ENCODE measurements around the gene PAQR4.
A peak's percentile ranks its signal among the peaks of the same experiment; 100 is the strongest.

The PAQR4 gene

DNA sequence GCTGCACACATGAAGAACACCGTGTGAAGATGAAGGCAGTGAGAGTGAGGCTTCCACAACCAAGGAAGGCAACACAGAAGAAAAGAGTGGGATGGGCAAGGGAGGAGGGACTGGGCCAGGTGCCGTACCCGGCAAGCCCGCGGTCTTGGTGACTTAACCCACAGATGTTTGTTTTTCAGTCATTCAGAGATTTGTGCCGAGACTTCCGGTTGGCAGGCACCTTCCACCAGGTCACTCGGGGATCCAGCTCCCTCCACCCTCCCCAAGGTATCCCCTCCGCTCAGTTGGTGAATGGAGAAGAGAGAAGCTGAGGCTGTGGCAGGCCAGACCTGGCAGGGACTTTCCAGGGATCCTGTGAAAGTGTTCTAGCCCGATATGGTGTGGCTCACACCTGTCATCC is 9.9 kb upstream of the PAQR4 start:
- Histone ChIP-seq H3K27me3 (ENCODE audit: control insufficient read depth, insufficient read depth, low read length) (peaks cover 14% of the 10 kb centered on the region), H3K4me1 (ENCODE audit: control insufficient read depth, low read depth, low read length) (peaks cover 19% of the 10 kb centered on the region), H3K9me3 (ENCODE audit: control insufficient read depth, low read depth, low read length) (no peaks in the 10 kb centered on the region), H3K4me3 (ENCODE audit: low read length) (no peak overlapping the region), H3K9ac (ENCODE audit: low read length) (no peak overlapping the region), H3K36me3 (ENCODE audit: control insufficient read depth, low read depth, low read length) (no peaks in the 10 kb centered on the region), H3K27ac (ENCODE audit: low read length) (no peak overlapping the region)

DNA sequence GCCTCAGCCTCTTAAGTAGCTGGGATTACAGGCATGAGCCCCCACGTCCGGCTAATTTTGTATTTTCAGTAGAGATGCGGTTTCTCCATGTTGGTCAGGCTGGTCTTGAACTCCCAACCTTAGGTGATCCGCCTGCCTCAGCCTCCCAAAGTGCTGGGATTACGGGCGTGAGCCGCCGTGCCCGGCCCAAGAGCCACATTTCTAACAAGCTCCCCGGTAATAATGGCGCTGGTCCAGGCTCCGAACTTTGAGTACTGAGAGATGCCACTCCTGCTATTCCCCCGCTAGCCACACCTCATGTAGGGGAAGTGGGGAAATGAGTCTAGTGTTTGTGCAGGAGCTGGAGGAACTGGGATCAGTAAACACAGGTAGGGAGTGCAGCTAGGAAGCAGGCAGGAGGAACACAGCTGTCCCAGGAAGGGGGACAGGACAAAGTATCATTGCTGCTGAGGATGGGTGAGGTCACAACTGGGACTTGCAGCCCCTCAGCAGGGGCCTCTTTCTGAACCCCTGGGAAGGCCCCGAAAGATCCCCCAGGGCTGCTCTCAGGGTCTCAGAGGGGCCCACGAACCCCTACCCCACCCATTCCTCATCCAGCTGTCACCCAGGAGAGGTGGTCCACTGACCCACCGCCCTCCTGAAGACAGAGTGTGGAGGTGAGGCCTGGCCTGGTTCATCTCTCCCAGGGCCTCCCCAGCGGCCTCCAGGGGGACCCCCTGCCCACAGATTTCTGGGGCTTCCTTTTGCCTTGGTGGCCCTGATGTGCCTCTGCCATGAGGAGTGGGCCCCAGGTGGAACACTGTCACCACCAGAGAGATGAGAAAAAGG is 8.8 kb upstream of the PAQR4 start:
- Histone ChIP-seq H3K4me1 (ENCODE audit: control insufficient read depth, low read depth, low read length) (peaks cover 19% of the 10 kb centered on the region), H3K36me3 (ENCODE audit: control insufficient read depth, low read depth, low read length) (no peaks in the 10 kb centered on the region), H3K27me3 (ENCODE audit: control insufficient read depth, insufficient read depth, low read length) (peaks cover 20% of the 10 kb centered on the region), H3K4me3 (ENCODE audit: low read length) (no peak overlapping the region), H3K9me3 (ENCODE audit: control insufficient read depth, low read depth, low read length) (no peaks in the 10 kb centered on the region), H3K9ac (ENCODE audit: low read length) (no peak overlapping the region), H3K27ac (ENCODE audit: low read length) (no peak overlapping the region)

DNA sequence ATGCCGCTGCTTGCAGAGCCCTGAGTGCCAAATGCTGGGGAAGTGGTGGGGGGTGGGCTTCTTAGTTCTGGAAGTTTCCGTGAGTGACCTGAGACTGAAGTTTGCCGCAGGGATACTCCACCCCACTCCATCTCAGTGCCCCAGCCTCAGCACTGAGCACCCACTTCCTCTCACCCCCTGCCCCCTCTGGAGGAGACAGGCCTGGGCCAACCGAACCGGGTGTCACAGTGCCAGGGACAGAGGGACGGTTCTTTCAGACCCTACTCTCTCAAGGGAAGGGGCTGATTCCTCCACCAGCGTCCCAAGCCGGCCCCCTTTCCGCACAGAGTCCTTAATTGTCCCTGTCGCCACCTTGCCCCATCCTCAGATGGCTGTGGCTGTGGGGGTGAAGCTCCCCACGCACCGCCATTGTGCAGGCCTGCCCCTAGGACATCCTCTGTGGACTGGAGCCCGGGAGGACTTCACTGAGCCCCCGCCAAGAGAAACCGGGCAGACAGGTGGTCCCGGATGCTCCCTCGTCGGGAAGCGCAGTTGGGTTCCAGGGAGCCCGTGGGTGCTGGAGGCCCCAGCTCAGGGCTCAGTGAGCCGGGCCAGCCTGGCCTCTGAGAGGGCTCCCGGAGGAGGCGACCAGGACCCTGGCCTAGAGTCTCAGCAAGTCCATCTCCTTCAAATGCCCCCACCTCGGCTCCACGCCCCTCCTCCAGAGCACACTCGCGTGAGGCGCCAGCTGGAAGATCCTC is 6.6 kb upstream of the PAQR4 start:
- Histone ChIP-seq H3K4me3 (ENCODE audit: low read length) (peak overlapping the region; percentile 75), H3K9me3 (ENCODE audit: control insufficient read depth, low read depth, low read length) (no peaks in the 10 kb centered on the region), H3K27ac (ENCODE audit: low read length) (no peak overlapping the region), H3K4me1 (ENCODE audit: control insufficient read depth, low read depth, low read length) (peaks cover 10% of the 10 kb centered on the region), H3K36me3 (ENCODE audit: control insufficient read depth, low read depth, low read length) (no peaks in the 10 kb centered on the region), H3K9ac (ENCODE audit: low read length) (no peak overlapping the region), H3K27me3 (ENCODE audit: control insufficient read depth, insufficient read depth, low read length) (peaks cover 40% of the 10 kb centered on the region)

DNA sequence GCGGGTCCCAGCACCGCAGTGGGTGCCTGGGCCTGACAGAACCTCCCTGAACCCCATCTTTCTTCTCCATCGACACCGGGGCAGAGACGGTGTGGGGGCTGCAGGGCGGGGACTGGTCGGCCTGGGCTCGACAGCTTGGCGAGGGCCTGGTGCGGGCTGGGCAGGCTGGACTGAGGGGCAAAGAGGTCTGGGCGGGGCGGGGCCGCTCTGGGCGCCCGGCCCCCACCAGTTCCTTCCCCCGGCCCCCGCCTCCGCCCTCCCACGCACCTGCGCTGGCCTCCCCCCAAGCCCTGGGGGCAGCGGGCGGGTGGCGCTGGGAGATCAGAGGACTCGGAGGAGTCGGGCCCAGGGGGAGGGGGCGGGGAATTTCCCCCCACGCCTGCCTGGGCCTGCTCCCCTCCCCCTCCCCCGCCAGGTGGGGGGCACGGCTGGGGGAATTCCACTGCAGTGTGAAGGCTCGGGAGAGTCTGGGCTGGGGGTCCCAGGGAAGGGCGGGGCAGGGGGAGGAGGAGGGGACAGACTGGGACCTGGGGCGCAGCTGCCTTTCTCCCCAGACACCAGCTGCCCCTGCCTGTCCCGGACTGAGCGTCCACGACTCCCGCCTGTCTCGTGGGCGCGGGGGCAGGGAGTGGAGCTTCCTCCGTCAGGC is 6.0 kb upstream of the PAQR4 start:
- H3K36me3 ChIP-seq (ENCODE audit: control insufficient read depth, low read depth, low read length): no peaks in the 10 kb centered on the region
- H3K9me3 ChIP-seq (ENCODE audit: control insufficient read depth, low read depth, low read length): no peaks in the 10 kb centered on the region
- H3K27me3 ChIP-seq (ENCODE audit: control insufficient read depth, insufficient read depth, low read length): peaks cover 47% of the 10 kb centered on the region
- H3K27ac ChIP-seq (ENCODE audit: low read length): peak overlapping the region; percentile 24
- H3K4me3 ChIP-seq (ENCODE audit: low read length): peak overlapping the region; percentile 75
- peak overlapping the region; percentile 54 for H3K9ac ChIP-seq (ENCODE audit: low read length)
- peaks cover 11% of the 10 kb centered on the region for H3K4me1 ChIP-seq (ENCODE audit: control insufficient read depth, low read depth, low read length)

DNA sequence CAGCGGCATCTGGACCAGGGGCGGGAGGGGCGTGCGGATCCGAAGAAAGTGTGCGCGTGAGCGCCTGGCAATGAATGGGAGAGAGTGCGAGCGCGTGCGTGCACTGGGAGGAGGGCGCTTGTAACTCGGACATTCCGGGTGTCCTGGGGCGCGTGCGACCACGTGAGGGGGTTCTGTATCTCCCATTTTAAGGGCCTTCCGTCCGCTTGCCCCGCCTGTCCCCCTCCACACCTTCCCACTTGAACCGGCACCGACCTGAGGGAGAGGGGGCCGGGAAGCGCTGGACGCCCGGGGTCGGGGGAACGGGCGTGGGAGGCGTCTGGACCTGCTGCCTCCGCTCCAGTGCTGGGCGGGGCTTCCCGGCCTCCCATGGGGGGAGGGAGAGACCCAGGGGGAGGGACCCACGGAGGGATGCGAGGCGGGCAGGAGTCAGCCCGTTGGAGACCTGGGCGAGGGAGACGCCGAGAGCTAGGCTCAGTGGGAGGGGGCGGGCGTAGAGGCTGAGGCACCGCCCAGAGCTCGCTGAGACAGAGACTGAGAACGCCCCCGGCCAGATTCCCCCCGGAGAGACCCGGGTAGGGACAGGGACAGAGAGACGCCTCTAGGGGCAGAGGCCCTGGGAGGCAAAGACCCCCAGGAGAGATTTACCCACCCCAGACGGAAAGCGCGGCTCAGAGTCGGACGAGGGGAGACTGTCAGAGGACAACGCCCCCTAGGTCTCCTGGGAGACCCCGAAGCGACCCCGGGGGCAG is 5.2 kb upstream of the PAQR4 start, which contains the start of gene KREMEN2:
Gene KREMEN2 (plus strand): TSS at position 553 of the 752 bp plus-strand sequence. CDS start 246 bp downstream, outside the sequence.
- no peaks in the 10 kb centered on the region for H3K36me3 ChIP-seq (ENCODE audit: control insufficient read depth, low read depth, low read length)
- H3K9me3 ChIP-seq (ENCODE audit: control insufficient read depth, low read depth, low read length): no peaks in the 10 kb centered on the region
- peaks cover 17% of the 10 kb centered on the region for H3K4me1 ChIP-seq (ENCODE audit: control insufficient read depth, low read depth, low read length)
- peak within 1 kb of the TSS; percentile 54 for H3K9ac ChIP-seq (ENCODE audit: low read length)
- H3K4me3 ChIP-seq (ENCODE audit: low read length): peak within 1 kb of the TSS; percentile 75
- H3K27me3 ChIP-seq (ENCODE audit: control insufficient read depth, insufficient read depth, low read length): peaks cover 52% of the 10 kb centered on the region
- peak within 1 kb of the TSS; percentile 24 for H3K27ac ChIP-seq (ENCODE audit: low read length)

DNA sequence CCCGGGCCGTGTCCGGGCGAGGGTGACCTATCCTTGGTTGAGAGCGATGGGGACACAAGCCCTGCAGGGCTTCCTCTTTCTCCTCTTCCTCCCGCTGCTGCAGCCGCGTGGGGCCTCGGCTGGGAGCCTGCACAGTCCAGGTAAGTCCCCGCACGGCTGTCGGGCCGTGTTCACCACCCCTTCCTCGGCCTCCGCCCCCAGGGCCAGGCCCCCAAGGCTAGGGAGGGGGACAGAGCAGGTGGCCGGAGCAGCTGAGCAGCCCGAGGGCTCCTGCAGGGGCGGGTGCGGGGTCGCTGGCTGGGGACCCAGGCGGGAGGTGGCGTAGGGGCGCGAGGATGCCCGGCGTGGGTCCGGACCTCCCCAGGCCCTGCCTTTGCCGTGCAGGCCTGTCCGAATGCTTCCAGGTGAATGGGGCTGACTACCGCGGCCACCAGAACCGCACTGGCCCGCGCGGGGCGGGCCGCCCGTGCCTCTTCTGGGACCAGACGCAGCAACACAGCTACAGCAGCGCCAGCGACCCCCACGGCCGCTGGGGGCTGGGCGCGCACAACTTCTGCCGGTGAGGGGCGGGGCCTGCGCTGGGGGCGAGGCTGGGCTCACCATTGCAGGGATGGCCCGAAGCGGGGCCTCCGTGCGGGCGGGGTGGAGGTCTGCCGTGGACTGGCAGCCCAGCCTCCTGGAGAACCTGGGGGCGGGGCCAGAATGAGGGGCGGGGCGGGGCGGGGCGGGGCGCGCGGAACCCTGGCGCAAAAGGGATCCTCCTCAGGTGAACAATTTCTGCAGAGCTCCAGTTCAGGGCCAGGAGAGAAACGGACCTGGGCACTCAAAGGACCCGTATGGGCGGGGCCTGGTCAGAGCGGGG is 4.4 kb upstream of the PAQR4 start:
- peaks cover 52% of the 10 kb centered on the region for H3K27me3 ChIP-seq (ENCODE audit: control insufficient read depth, insufficient read depth, low read length)
- H3K36me3 ChIP-seq (ENCODE audit: control insufficient read depth, low read depth, low read length): no peaks in the 10 kb centered on the region
- H3K4me3 ChIP-seq (ENCODE audit: low read length): peak overlapping the region; percentile 75
- H3K9ac ChIP-seq (ENCODE audit: low read length): peak overlapping the region; percentile 54
- peaks cover 17% of the 10 kb centered on the region for H3K4me1 ChIP-seq (ENCODE audit: control insufficient read depth, low read depth, low read length)
- no peaks in the 10 kb centered on the region for H3K9me3 ChIP-seq (ENCODE audit: control insufficient read depth, low read depth, low read length)
- no peak overlapping the region for H3K27ac ChIP-seq (ENCODE audit: low read length)

DNA sequence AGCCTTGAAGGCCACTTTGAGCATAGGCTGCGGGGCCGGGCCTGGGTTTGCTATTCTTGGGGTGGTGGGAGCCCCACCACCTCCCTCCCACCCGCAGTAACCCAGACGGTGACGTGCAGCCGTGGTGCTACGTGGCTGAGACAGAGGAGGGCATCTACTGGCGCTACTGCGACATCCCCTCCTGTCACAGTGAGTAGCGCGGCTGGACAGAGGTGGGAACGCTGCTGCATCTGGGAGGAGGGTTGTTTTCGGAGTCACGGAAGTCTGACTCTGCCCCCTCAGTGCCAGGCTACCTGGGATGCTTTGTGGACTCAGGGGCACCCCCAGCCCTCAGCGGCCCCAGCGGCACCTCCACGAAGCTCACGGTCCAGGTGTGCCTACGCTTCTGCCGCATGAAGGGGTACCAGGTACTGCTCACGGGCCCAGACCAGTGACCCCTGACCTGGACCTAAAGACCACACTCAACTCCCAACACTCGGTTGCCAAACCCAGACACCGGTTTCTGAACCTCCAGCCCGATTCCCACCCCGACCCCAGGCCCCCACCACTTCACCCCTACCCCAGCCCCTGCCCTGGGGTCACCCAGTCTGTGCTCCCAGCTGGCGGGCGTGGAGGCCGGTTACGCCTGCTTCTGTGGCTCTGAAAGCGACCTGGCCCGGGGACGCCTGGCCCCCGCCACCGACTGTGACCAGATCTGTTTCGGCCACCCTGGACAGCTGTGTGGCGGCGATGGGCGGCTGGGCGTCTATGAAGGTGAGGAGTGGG is 2.9 kb upstream of the PAQR4 start:
- H3K27ac ChIP-seq (ENCODE audit: low read length): no peak overlapping the region
- H3K27me3 ChIP-seq (ENCODE audit: control insufficient read depth, insufficient read depth, low read length): peaks cover 52% of the 10 kb centered on the region
- H3K9ac ChIP-seq (ENCODE audit: low read length): no peak overlapping the region
- H3K4me1 ChIP-seq (ENCODE audit: control insufficient read depth, low read depth, low read length): peaks cover 17% of the 10 kb centered on the region
- H3K9me3 ChIP-seq (ENCODE audit: control insufficient read depth, low read depth, low read length): no peaks in the 10 kb centered on the region
- H3K4me3 ChIP-seq (ENCODE audit: low read length): no peak overlapping the region
- H3K36me3 ChIP-seq (ENCODE audit: control insufficient read depth, low read depth, low read length): no peaks in the 10 kb centered on the region

DNA sequence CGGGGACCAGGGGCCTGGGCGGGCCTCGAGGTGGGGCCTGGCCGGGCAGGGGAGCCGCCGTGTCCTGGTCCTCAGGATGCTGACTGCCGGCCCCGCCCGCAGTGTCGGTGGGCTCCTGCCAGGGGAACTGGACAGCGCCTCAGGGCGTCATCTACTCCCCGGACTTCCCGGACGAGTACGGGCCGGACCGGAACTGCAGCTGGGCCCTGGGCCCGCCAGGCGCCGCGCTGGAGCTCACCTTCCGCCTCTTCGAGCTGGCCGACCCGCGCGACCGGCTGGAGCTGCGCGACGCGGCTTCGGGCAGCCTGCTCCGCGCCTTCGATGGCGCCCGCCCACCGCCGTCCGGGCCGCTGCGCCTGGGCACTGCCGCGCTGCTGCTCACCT is 2.3 kb upstream of the PAQR4 start:
- Histone ChIP-seq H3K4me1 (ENCODE audit: control insufficient read depth, low read depth, low read length) (peaks cover 17% of the 10 kb centered on the region), H3K27me3 (ENCODE audit: control insufficient read depth, insufficient read depth, low read length) (peaks cover 52% of the 10 kb centered on the region)

DNA sequence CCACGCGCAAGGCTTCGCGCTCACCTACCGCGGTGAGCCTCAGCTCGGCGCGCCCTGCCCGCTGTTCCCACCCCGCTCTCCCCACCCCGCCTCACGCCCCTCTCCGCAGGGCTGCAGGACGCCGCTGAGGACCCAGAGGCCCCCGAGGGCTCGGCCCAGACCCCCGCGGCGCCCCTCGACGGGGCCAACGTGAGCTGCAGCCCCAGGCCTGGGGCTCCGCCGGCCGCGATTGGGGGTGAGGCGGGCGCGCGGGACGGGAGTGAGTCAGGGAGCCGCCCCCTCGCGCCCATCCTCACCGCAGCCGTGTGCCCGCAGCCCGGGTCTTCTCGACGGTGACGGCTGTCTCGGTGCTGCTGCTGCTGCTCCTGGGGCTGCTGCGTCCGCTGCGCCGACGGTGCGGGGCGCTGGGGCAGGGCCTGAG is 1.9 kb upstream of the PAQR4 start:
- Histone ChIP-seq H3K4me1 (ENCODE audit: control insufficient read depth, low read depth, low read length) (peaks cover 14% of the 10 kb centered on the region), H3K4me3 (ENCODE audit: low read length) (no peak overlapping the region), H3K9ac (ENCODE audit: low read length) (no peak overlapping the region)

More for the DNA sequence above, 2.3 kb upstream of the PAQR4 start:
- H3K36me3 ChIP-seq (ENCODE audit: control insufficient read depth, low read depth, low read length): peaks cover under 1% of the 10 kb centered on the region
- no peak overlapping the region for H3K9ac ChIP-seq (ENCODE audit: low read length)
- H3K27ac ChIP-seq (ENCODE audit: low read length): no peak overlapping the region
- no peaks in the 10 kb centered on the region for H3K9me3 ChIP-seq (ENCODE audit: control insufficient read depth, low read depth, low read length)
- no peak overlapping the region for H3K4me3 ChIP-seq (ENCODE audit: low read length)

DNA sequence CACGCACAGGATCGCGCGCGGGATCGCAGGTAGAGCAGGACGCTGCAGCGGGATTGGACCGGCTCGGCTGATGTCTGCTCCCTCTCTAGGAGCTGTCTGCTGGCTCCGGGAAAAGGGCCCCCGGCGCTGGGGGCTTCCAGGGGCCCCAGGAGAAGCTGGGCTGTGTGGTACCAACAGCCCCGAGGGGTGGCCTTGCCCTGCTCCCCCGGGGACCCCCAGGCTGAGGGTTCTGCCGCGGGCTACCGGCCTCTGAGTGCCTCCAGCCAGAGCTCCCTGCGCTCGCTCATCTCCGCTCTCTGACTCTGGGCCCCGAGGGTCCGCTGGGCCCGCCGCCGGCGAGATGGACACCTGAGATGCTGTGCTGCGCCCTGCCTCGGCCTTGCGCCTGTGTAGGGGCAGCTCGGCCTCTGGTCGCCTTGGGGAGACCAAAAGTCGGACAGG is 1.4 kb upstream of the PAQR4 start:
- Histone ChIP-seq H3K4me1 (ENCODE audit: control insufficient read depth, low read depth, low read length) (peaks cover 9% of the 10 kb centered on the region), H3K9ac (ENCODE audit: low read length) (no peak overlapping the region), H3K4me3 (ENCODE audit: low read length) (no peak overlapping the region), H3K27me3 (ENCODE audit: control insufficient read depth, insufficient read depth, low read length) (peaks cover 43% of the 10 kb centered on the region), H3K36me3 (ENCODE audit: control insufficient read depth, low read depth, low read length) (peaks cover 5% of the 10 kb centered on the region), H3K27ac (ENCODE audit: low read length) (no peak overlapping the region), H3K9me3 (ENCODE audit: control insufficient read depth, low read depth, low read length) (no peaks in the 10 kb centered on the region)

More for the DNA sequence above, 1.9 kb upstream of the PAQR4 start:
- peaks cover 4% of the 10 kb centered on the region for H3K36me3 ChIP-seq (ENCODE audit: control insufficient read depth, low read depth, low read length)
- no peaks in the 10 kb centered on the region for H3K9me3 ChIP-seq (ENCODE audit: control insufficient read depth, low read depth, low read length)
- H3K27ac ChIP-seq (ENCODE audit: low read length): no peak overlapping the region
- peaks cover 48% of the 10 kb centered on the region for H3K27me3 ChIP-seq (ENCODE audit: control insufficient read depth, insufficient read depth, low read length)
